Epithelial cell of proximal tubule (primary cell): ENCODE results near the gene CDH4. TPM values are rescaled to one million over a fixed set of nuclear protein-coding genes. Genes with fewer than 3 reads are reported as not detected.
"Not testable (repeated sequence)": the region's sequence is repeated elsewhere in the genome, so short reads cannot be mapped to it uniquely, and the experiment has no call there.

Source experiments
- DNase-seq: peaks from one replicate; pipeline ENCODE4 v3.0.0-alpha.2; 2011; ENCODE audit warnings: low read depth
- H3K4me3 ChIP-seq: 2 replicates; pipeline ENCODE4 v1.5.1; 2011; ENCODE audit warnings: low read depth, mild to moderate bottlenecking, low read length
- total RNA-seq: library from RNA; depleted of rRNA; stranded (reverse); fragments of >200 nt; gene quantifications from 2 replicates; pipeline ENCODE4 v1.2.3, GENCODE V29; 2015
- TF ChIP-seq, protein P1 (sequence below): conservative IDR thresholded peaks from 2 replicates; pipeline ENCODE4 v1.5.1; 2012; ENCODE audit warnings: low read depth, mild to moderate bottlenecking, low read length

Gene CDH4
- total RNA-seq, 1 donor from 2014 or later, result 17.1 TPM

DNA sequence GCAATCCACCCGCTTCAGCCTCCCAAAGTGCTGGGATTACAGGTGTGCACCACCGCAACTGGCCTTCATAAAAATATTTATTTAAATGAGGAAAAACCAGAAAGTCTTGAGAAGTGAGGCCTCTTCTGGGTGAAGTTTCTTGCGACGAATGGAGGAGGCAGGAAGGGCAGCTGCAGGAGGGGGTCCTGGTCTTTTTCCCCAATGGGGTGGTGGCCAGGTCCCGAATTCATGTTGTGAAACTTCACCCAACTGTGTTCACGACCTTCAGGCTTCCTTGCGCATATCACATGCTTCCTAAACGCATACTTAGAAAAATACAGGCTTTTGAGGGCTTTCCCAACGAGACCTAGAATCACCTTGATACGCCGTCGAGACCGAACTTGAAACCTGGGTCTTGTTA lies 145.1 kb downstream of the CDH4 start:
- DNase-seq, result no peak
- no peak overlapping the region for H3K4me3 ChIP-seq
- TF ChIP-seq, protein P1, sequence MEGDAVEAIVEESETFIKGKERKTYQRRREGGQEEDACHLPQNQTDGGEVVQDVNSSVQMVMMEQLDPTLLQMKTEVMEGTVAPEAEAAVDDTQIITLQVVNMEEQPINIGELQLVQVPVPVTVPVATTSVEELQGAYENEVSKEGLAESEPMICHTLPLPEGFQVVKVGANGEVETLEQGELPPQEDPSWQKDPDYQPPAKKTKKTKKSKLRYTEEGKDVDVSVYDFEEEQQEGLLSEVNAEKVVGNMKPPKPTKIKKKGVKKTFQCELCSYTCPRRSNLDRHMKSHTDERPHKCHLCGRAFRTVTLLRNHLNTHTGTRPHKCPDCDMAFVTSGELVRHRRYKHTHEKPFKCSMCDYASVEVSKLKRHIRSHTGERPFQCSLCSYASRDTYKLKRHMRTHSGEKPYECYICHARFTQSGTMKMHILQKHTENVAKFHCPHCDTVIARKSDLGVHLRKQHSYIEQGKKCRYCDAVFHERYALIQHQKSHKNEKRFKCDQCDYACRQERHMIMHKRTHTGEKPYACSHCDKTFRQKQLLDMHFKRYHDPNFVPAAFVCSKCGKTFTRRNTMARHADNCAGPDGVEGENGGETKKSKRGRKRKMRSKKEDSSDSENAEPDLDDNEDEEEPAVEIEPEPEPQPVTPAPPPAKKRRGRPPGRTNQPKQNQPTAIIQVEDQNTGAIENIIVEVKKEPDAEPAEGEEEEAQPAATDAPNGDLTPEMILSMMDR, result no peak

- TF ChIP-seq, protein P1, result no peak
- H3K4me3 ChIP-seq, result no peak overlapping the region
- DNase-seq, result no peak
Observed at GRCh38 chr20:61397790-61398189, 145.7 kb downstream of the CDH4 start.

- TF ChIP-seq, protein P1, result no peak
- H3K4me3 ChIP-seq, result no peak overlapping the region
- DNase-seq, result no peak
Observed at GRCh38 chr20:61399433-61399832, 147.4 kb downstream of the CDH4 start.

DNA sequence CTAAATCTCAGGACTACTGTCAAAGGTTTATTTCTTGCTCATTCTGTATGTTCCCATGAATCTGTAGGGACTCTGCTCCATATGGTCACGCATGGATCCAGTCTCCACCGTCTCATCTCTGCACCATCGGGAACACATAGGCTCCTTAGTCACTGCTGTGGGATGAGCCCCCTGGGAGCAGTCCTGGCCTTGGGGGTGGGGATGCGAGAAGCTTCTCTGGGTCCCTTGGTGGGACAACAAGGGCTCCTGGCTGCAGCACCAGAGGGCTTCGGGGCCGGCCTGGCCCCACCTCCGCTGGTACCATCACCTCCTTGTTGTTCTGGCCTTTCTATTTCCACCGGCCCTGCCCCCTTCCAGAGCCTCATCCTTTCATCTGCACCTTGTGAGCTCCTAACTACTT lies 148.4 kb downstream of the CDH4 start:
- TF ChIP-seq, protein P1, result no peak
- DNase-seq, result no peak
- H3K4me3 ChIP-seq, result no peak overlapping the region

DNA sequence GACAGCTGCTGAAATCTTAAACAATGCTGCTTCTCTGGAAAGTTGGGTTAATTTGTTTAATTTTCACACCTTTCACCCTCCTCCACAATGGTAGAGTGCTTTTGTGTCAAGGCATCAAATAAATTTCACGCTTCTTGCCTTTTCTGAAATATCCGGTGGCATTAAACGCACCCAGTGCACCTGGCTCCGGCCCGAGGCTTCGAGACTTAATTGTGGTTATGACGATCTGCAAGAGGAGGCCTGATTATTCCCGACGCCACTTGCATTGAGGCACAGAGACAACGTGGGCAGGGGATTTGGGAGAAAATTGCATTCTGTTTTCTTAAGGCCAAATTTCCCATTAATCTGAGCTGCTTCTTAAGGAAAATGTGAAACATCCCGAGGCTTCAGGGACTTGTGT lies 152.2 kb downstream of the CDH4 start:
- TF ChIP-seq, protein P1, result no peak
- no peak for DNase-seq
- no peak overlapping the region for H3K4me3 ChIP-seq

DNA sequence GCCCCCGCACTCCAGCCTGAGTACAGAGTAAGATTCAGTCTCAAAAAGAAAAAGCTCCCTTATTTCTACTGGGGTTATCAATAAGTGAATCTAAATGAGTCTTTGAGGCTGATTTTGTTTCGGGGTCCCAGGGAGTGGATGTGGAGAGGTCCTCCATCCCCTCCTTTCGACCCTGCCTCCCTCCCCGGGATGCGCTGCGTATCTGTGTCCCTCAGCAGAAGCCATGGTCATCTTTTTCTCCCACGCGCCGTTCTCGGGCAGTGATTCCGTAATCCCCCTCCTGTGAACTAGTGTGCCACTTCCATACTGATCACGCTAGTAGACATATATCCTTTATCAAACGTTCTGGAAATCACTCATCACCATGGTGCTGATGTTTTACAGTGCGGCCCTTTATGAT lies 152.9 kb downstream of the CDH4 start:
- no peak overlapping the region for H3K4me3 ChIP-seq
- no peak for DNase-seq
- TF ChIP-seq, protein P1, result no peak

DNA sequence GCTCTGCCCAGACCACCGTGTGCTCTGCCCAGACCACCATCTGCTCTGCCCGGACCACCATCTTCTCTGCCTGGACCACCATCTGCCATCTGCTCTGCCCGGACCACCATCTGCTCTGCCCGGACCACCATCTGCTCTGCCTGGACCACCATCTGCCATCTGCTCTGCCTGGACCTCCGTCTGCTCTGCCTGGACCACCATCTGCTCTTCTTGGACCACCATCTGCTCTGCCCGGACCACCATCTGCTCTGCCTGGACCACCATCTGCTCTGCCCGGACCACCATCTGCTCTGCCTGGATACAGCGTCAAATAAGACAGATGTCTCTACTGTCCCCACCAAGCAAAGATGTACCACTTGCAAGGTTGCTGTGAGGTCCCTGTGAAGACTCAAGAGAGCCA lies 154.7 kb downstream of the CDH4 start:
- not testable (repeated sequence) for H3K4me3 ChIP-seq, DNase-seq

DNA sequence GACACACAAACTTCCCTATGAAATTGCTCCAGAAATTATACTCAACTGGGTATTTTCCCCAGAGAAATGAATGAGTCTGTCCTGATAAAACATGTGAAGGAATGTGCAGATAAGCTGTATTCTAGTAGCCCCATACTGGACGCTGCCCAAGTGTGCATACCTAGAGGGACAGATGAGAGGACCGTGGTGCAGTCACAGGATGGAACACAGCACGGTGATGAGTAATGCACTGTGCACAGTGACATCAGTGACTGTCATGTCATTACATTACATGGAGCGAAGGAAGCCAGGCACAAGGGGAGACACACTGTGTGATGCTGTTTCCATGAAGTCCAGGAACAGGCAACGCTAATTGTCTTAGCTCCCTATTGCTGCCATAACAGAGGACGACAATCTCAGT lies 155.5 kb downstream of the CDH4 start:
- no peak overlapping the region for H3K4me3 ChIP-seq
- no peak for DNase-seq
- TF ChIP-seq, protein P1, result no peak
